CD4-positive, CD25-positive, alpha-beta regulatory T cell (primary cell): ENCODE measurements around the gene HYDIN. TPM values are rescaled to one million over a fixed set of nuclear protein-coding genes. Genes with fewer than 3 reads are reported as not detected.
A peak's percentile ranks its signal among the peaks of the same experiment; 100 is the strongest.
"Not testable (repeated sequence)": the region's sequence is repeated elsewhere in the genome, so short reads cannot be mapped to it uniquely, and the experiment has no call there.

Experiments
- ATAC-seq, 2 donors: fragments of 150-1000 bp; cut with Tn5 transposase; one replicate each; pipeline ENCODE4 v1.10.0; 2021; ENCODE audit warnings: low read depth in 2 of 2, moderate number of reproducible peaks in 2 of 2, moderate library complexity in 1 of 2
- DNase-seq, 3 donors: peaks; one replicate each; pipeline versions ENCODE4 v3.0.0 to v3.0.0-alpha.2; 2012 to 2022; ENCODE audit warnings: mixed read lengths in 1 of 3
- H3K27ac ChIP-seq: one replicate; pipeline ENCODE4 v1.7.0; 2013; ENCODE audit warnings: mild to moderate bottlenecking, low read length; ENCODE audit not compliant: insufficient read depth, poor library complexity, severe bottlenecking
- H3K27me3 ChIP-seq: one replicate; pipeline ENCODE4 v1.7.0; 2013; ENCODE audit warnings: low read length; ENCODE audit not compliant: control insufficient read depth, insufficient read depth
- H3K36me3 ChIP-seq: one replicate; pipeline ENCODE4 v1.7.0; 2013; ENCODE audit warnings: mild to moderate bottlenecking, low read length, moderate library complexity; ENCODE audit not compliant: control insufficient read depth, insufficient read depth
- H3K4me1 ChIP-seq: 2 replicates; pipeline ENCODE4 v1.7.0; 2013; ENCODE audit warnings: mild to moderate bottlenecking, low read length; ENCODE audit not compliant: insufficient read depth, control insufficient read depth, poor library complexity, severe bottlenecking
- H3K4me3 ChIP-seq: one replicate; pipeline ENCODE4 v1.7.0; 2013; ENCODE audit warnings: low read depth, mild to moderate bottlenecking, low read length, moderate library complexity
- H3K9me3 ChIP-seq, 2 experiments: 1 replicate in 1 of 2; 2 replicates in 1 of 2; pipeline ENCODE4 v1.7.0; 2013; ENCODE audit warnings: low read length in 2 of 2, mild to moderate bottlenecking in 1 of 2, moderate library complexity in 1 of 2; ENCODE audit not compliant: control insufficient read depth in 2 of 2
- H3K27ac Mint-ChIP-seq, 3 donors: one replicate each; pipeline ENCODE4 v1.8.0; 2020 to 2022; ENCODE audit warnings: mild to moderate bottlenecking in 3 of 3, mixed read lengths in 3 of 3, moderate library complexity in 2 of 3
- H3K27me3 Mint-ChIP-seq: one replicate; pipeline ENCODE4 v1.8.0; 2022; ENCODE audit warnings: mild to moderate bottlenecking, mixed read lengths
- H3K36me3 Mint-ChIP-seq: one replicate; pipeline ENCODE4 v1.8.0; 2020; ENCODE audit warnings: mixed read lengths
- H3K4me1 Mint-ChIP-seq, 4 donors: one replicate each; pipeline ENCODE4 v1.8.0; 2020 to 2022; ENCODE audit warnings: mixed read lengths in 4 of 4, mild to moderate bottlenecking in 1 of 4
- H3K4me3 Mint-ChIP-seq, 4 donors: one replicate each; pipeline ENCODE4 v1.8.0; 2020 to 2022; ENCODE audit warnings: mild to moderate bottlenecking in 4 of 4, mixed read lengths in 4 of 4, moderate library complexity in 3 of 4
- H3K9me3 Mint-ChIP-seq, 7 donors: one replicate each; pipeline ENCODE4 v1.8.0; 2020 to 2022; ENCODE audit warnings: mixed read lengths in 7 of 7, mild to moderate bottlenecking in 3 of 7, moderate library complexity in 2 of 7
- polyA plus RNA-seq, 4 donors: library from polyadenylated mRNA; unstranded; fragments of 300-500 nt; fragmentation: Illumina TruSeq; gene quantifications; one replicate each; pipeline ENCODE4 v1.2.3, GENCODE V29; 2021
- total RNA-seq: library from RNA; stranded (reverse); gene quantifications from one replicate; pipeline ENCODE4 v1.2.3, GENCODE V29; 2022

The HYDIN gene
- total and polyA plus RNA-seq, 5 donors from 2014 or later: not detected

DNA sequence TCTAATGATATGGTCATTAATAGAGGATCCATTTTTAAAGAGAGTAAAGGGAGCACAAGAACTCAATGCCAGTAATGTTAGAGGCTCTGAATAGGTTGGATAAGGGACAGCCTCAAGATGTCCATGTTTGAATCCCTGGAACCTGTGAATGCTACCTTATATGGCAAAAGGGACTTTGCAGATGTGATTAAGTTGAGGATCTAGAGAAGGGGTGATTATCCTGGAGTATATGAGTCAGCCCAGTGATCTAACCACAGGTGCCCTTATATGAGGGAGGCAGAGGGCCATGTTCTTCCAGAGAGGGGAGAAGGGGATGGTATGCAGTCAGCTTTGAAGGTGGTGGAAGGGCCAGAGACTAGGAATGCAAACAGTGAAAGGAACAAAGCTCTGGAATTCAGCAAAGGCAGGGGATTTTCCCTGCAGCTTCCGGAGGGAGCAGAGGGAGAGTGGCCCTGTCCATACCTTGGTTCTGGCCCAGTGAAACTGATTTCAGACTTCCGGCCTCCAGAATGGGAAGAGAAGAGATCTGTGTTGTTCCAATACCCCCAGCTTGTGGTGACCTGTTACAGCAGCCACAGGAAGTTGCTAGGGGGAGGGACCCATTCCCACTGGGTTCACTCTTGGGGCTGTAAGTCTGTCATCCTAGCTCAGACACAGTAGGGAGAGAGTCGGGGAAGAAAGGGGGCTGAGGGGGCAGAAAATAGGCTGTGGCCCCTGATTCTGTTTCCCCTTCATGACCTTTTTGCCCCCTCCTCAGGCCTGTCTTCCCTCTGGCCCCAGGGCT, 220.9 kb downstream of the HYDIN start:
- not testable (repeated sequence) for H3K36me3 Mint-ChIP-seq, H3K27ac Mint-ChIP-seq

DNA sequence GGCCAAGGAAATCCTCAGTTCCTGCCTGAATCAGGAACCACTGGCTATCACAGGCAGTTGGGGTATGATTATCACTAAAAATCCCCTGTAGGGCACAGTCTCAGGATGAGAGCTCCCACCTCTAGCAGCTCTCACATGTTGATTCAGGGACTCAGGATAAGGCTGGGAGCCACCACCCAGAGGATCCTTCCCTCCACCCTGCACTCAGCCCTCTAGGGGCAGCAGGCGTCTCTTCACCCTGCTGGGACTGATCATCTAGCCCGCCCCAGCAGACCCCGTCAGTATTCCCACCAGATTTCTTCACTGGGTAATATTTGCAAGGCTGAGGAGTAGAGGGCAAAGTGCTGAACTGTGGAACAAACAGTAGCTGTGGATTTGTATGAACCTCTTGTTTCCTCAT, 224.0 kb downstream of the HYDIN start:
- not testable (repeated sequence) for H3K27ac ChIP-seq, H3K9me3 Mint-ChIP-seq, H3K4me1 Mint-ChIP-seq, H3K36me3 Mint-ChIP-seq, ATAC-seq, H3K9me3 ChIP-seq, H3K27me3 Mint-ChIP-seq, H3K4me3 Mint-ChIP-seq, H3K27ac Mint-ChIP-seq, H3K27me3 ChIP-seq, H3K36me3 ChIP-seq, H3K4me1 ChIP-seq, H3K4me3 ChIP-seq, DNase-seq

More for the DNA sequence above, 220.9 kb downstream of the HYDIN start:
- not testable (repeated sequence) for H3K27me3 Mint-ChIP-seq, H3K9me3 Mint-ChIP-seq, ATAC-seq, H3K4me1 Mint-ChIP-seq, H3K4me3 ChIP-seq, H3K36me3 ChIP-seq, H3K4me1 ChIP-seq, H3K27me3 ChIP-seq, DNase-seq, H3K4me3 Mint-ChIP-seq, H3K9me3 ChIP-seq, H3K27ac ChIP-seq

DNA sequence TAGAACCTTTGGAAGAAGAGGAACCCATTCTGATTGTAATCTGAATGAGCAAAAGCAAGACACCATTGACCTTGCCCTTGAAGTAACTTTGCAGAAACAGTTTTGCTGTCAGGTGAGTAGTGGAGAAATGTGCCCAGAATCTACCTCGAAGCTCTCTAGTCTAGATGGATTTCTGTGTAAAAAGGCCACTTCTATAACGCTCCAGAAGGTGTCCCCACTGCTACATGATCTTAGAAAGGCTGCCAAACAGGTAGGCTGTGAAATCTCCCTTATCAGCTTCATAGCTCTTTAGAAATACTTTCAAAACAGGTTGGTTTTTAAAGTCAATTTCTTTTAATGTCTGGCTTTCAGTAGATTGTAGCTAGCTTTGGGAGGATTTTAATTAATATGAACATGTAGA, 230.8 kb downstream of the HYDIN start:
- H3K36me3 ChIP-seq, H3K27me3 Mint-ChIP-seq, H3K27ac ChIP-seq, H3K9me3 Mint-ChIP-seq, H3K36me3 Mint-ChIP-seq, H3K4me1 ChIP-seq, H3K9me3 ChIP-seq, H3K4me3 Mint-ChIP-seq, H3K27me3 ChIP-seq, ATAC-seq, H3K4me1 Mint-ChIP-seq, H3K27ac Mint-ChIP-seq, H3K4me3 ChIP-seq: not testable (repeated sequence)
- peak in 1 of 3 donors; percentile 7 for DNase-seq

DNA sequence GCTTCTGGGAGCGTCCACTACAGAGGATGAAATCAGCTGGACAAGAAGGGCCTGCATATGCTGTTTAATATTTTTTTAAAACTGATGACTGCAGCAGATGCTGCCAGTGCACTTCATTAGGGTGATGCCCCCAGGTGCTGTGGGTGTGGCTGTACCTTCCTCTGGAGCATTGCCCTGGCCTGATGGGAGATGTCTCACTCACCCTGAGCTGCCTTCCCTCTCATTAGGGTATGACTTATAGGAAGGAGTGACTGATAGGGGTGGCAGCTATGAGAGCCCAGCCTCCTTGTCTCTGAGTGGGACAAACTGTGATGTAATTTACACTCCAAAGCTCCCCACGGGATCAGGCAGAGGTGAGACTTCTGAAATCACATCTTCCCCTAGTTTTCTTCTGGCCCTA, 234.7 kb downstream of the HYDIN start:
- H3K27ac Mint-ChIP-seq, H3K27ac ChIP-seq, H3K4me3 ChIP-seq, H3K9me3 ChIP-seq, H3K27me3 Mint-ChIP-seq, H3K4me3 Mint-ChIP-seq, H3K27me3 ChIP-seq, H3K9me3 Mint-ChIP-seq, ATAC-seq, H3K4me1 ChIP-seq, H3K36me3 Mint-ChIP-seq, H3K4me1 Mint-ChIP-seq, DNase-seq, H3K36me3 ChIP-seq: not testable (repeated sequence)

DNA sequence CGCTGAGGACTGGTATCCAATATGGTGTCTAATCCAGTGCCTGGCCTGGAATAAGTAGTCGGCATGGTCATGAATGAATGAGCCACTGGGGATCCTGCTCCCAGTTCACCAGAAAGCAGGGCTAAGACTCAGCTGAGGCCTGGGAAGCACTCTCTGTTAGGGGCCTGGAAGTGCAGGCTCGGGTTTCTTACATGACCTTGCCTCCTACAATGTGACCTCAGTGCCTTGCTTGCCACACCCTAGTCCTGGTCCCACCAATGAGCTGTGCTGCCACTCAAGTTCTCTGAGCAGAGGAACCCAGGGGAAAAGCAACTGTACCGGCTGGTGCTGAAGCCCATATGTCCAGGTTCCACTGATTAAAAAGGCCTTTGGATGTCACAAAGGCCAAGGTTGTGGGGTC, 238.0 kb downstream of the HYDIN start:
- H3K9me3 Mint-ChIP-seq, H3K4me1 ChIP-seq, DNase-seq, H3K27ac Mint-ChIP-seq, ATAC-seq, H3K27me3 Mint-ChIP-seq, H3K9me3 ChIP-seq, H3K36me3 Mint-ChIP-seq, H3K27ac ChIP-seq, H3K27me3 ChIP-seq, H3K36me3 ChIP-seq, H3K4me3 ChIP-seq, H3K4me1 Mint-ChIP-seq, H3K4me3 Mint-ChIP-seq: not testable (repeated sequence)

DNA sequence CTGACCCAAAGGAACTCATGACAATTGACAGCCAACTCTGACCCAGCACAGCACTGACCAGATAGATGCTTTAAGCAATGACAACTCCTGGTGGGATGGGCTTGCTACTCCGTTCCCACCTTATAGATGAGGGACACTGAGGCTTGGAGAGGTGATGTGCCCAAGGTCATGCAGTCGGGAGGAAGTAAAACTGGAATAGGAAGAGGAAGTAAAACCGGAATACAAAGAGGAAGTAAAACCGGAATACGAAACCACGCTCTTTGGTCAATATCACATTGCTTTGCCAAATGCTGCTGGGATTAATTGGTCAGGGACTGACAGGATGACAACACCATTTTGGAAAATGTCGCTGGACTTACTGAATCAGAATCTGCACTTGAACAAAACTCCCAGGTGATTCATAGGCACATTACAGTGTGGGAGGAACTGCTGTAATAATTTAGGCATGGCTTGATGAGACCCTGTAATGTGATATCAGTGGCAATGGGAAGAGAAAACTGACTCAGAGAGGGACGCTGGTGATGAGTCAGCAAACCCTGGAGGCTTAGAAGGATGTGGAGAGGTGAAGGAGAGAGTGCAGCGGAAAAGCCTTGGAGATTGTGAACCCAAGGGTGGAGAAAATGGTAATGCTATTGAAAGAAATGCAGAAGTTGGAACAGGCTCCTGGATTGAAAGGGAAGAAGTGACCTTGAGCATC, 243.4 kb downstream of the HYDIN start:
- not testable (repeated sequence) for H3K27ac ChIP-seq, DNase-seq, H3K36me3 Mint-ChIP-seq, H3K27ac Mint-ChIP-seq, H3K27me3 Mint-ChIP-seq, H3K4me3 Mint-ChIP-seq, ATAC-seq, H3K9me3 Mint-ChIP-seq, H3K36me3 ChIP-seq, H3K27me3 ChIP-seq, H3K4me1 Mint-ChIP-seq, H3K4me1 ChIP-seq, H3K9me3 ChIP-seq, H3K4me3 ChIP-seq

DNA sequence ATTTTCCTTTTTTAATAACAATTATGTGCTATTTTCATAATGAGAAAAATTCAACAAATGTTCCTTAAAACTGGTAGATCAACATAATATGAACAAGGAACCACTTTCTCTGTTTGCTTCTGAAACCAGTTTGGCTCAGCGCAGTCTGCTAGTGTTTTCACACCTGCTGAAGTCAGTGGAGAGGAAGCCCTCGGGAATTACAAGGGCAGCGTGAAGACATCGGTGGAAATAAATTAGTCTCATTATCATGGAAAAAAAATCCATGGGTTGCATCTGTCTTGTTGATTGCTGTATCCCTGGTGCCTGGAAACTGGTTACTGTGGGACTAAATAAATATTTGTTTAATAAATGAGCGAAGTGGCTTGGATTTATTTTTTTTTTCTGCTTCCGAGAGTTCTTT, 245.8 kb downstream of the HYDIN start:
- not testable (repeated sequence) for H3K9me3 Mint-ChIP-seq, ATAC-seq, H3K4me1 ChIP-seq, H3K36me3 Mint-ChIP-seq, H3K27ac ChIP-seq, H3K27me3 ChIP-seq, H3K4me1 Mint-ChIP-seq, H3K4me3 Mint-ChIP-seq, DNase-seq, H3K27ac Mint-ChIP-seq, H3K36me3 ChIP-seq, H3K27me3 Mint-ChIP-seq, H3K9me3 ChIP-seq, H3K4me3 ChIP-seq

DNA sequence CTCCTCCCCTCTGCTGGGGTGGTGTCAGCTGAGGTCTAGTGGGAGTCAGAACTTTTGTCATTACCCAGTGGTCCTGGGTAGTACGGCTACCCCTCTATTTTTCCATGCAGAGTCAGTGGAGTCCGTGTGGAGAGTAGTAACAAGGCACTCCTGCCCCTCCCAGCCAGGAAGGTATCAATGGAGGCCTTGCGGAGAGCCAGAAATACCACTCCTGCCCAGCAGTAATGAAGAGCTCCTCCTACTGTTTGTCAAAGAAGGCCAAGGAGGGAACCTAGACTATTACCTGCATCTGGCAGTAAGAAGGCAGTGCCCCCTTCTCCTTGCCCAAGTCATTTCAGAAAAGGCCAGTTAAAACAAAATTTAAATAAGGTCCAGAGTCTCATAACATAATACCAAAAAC, 262.2 kb downstream of the HYDIN start:
- not testable (repeated sequence) for H3K9me3 Mint-ChIP-seq, H3K36me3 Mint-ChIP-seq, H3K4me1 ChIP-seq, H3K27me3 ChIP-seq, ATAC-seq, DNase-seq, H3K4me3 ChIP-seq, H3K27ac Mint-ChIP-seq, H3K4me3 Mint-ChIP-seq, H3K27me3 Mint-ChIP-seq, H3K4me1 Mint-ChIP-seq, H3K27ac ChIP-seq, H3K9me3 ChIP-seq, H3K36me3 ChIP-seq
